Measurements from ENCODE around the gene MCM6.
A peak's percentile ranks its signal among the peaks of the same experiment; 100 is the strongest.
"Not testable (repeated sequence)": the region's sequence is repeated elsewhere in the genome, so short reads cannot be mapped to it uniquely, and the experiment has no call there.

MCM6 gene

GRCh38 chr2:135818937-135819610 lies 57.2 kb downstream of the MCM6 start:
- DNase-seq = no peak

- no peak for DNase-seq
Observed at GRCh38 chr2:135817951-135818350, 58.3 kb downstream of the MCM6 start.

- DNase-seq = no peak
Observed at GRCh38 chr2:135817466-135817865, 58.8 kb downstream of the MCM6 start.

GRCh38 chr2:135815269-135815668 lies 61.0 kb downstream of the MCM6 start:
- DNase-seq = no peak

- DNase-seq = no peak
Observed at GRCh38 chr2:135812907-135813511, 63.2 kb downstream of the MCM6 start.

- DNase-seq = not testable (repeated sequence)
Observed at GRCh38 chr2:135807874-135808273, 68.4 kb downstream of the MCM6 start.

GRCh38 chr2:135803278-135803677 lies 73.0 kb downstream of the MCM6 start:
- DNase-seq = no peak

- DNase-seq = no peak
Observed at GRCh38 chr2:135802350-135802749, 73.9 kb downstream of the MCM6 start.

- DNase-seq = no peak
Observed at GRCh38 chr2:135800513-135801460, 75.5 kb downstream of the MCM6 start.

GRCh38 chr2:135799738-135800137 lies 76.5 kb downstream of the MCM6 start:
- no peak for DNase-seq

GRCh38 chr2:135798762-135799161 lies 77.5 kb downstream of the MCM6 start:
- no peak for DNase-seq

GRCh38 chr2:135798275-135798705 lies 78.0 kb downstream of the MCM6 start:
- DNase-seq = no peak

GRCh38 chr2:135797497-135798274 lies 78.6 kb downstream of the MCM6 start:
- peak; percentile 76 for DNase-seq

GRCh38 chr2:135796606-135797005 lies 79.6 kb downstream of the MCM6 start:
- no peak for DNase-seq

GRCh38 chr2:135795641-135796040 lies 80.6 kb downstream of the MCM6 start:
- DNase-seq = not testable (repeated sequence)

GRCh38 chr2:135792401-135793150 lies 83.7 kb downstream of the MCM6 start:
- DNase-seq = no peak

GRCh38 chr2:135791418-135792190 lies 84.6 kb downstream of the MCM6 start:
- DNase-seq = no peak

- DNase-seq = no peak
Observed at GRCh38 chr2:135790423-135790822, 85.8 kb downstream of the MCM6 start.
